ENCODE data around the gene FAM171A2. TPM values are rescaled to one million over a fixed set of nuclear protein-coding genes. Genes with fewer than 3 reads are reported as not detected.

Gene FAM171A2
- total and polyA plus RNA-seq, 2 donors (not counting 1 experiment from before 2014, with no cell fraction given): 0.18 to 0.69 TPM

DNA sequence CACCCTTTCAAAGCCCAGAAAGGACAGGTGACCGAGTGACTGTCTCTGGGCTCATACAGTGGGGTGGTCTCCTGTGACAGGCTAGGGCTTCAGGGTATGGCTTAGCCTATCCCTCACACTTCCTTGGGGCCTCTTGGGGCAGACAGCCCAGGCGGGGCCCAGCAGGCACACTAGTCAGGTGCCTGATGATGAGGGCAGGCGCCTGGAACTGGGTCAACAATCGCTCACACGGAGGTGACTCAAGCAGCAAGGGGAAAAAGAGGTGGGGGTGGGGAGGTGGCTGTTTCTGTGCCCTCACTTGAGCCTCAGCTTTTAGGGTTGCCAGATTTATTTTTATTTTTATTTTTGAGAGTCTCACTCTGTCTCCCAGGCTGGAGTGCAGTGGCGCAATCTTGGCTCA lies 25.0 kb downstream of the FAM171A2 start:
- H3K27ac ChIP-seq (ENCODE audit: low read length in 2 of 2): no peak overlapping the region
- DNase-seq (no peak), ATAC-seq (ENCODE audit: low read depth) (peak; percentile 57)
- H3K36me3 ChIP-seq (replicated peaks in 1 of 2; ENCODE audit: control extremely low read depth in 1 of 2, control insufficient read depth in 1 of 2, extremely low read depth in 1 of 2, insufficient read depth in 2 of 2, low read length in 1 of 2): no peaks in the 10 kb centered on the region
- CTCF ChIA-PET: interaction anchor here (1.0 to 1.5 kb wide), 4 partner anchors 9 to 16 kb away, joined by 4 to 5 read pairs (median 5); no protein-coding TSS in a partner anchor
- no peak overlapping the region for H3K4me2 ChIP-seq (replicated peaks; ENCODE audit: low read depth, low read length, poor library complexity, severe bottlenecking)
- H3K27me3 ChIP-seq (replicated peaks in 1 of 4; ENCODE audit: control extremely low read depth in 1 of 4, control insufficient read depth in 3 of 4, insufficient read depth in 4 of 4, low read length in 3 of 4): no peaks in the 10 kb centered on the region
- peaks cover 4 to 18% of the 10 kb centered on the region in 2 donors for H3K4me1 ChIP-seq (ENCODE audit: control insufficient read depth in 2 of 2, insufficient read depth in 2 of 2, low read length in 2 of 2)
- TF ChIP-seq, protein P1, sequence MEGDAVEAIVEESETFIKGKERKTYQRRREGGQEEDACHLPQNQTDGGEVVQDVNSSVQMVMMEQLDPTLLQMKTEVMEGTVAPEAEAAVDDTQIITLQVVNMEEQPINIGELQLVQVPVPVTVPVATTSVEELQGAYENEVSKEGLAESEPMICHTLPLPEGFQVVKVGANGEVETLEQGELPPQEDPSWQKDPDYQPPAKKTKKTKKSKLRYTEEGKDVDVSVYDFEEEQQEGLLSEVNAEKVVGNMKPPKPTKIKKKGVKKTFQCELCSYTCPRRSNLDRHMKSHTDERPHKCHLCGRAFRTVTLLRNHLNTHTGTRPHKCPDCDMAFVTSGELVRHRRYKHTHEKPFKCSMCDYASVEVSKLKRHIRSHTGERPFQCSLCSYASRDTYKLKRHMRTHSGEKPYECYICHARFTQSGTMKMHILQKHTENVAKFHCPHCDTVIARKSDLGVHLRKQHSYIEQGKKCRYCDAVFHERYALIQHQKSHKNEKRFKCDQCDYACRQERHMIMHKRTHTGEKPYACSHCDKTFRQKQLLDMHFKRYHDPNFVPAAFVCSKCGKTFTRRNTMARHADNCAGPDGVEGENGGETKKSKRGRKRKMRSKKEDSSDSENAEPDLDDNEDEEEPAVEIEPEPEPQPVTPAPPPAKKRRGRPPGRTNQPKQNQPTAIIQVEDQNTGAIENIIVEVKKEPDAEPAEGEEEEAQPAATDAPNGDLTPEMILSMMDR (IDR thresholded peaks at IDR 0.05): no peak
- Mint-ChIP-seq H3K4me3 (no peak overlapping the region), H3K27me3 (no peaks in the 10 kb centered on the region), H3K4me1 (peaks cover 12% of the 10 kb centered on the region), H3K27ac (peak overlapping the region; percentile 75), H3K9me3 (ENCODE audit: insufficient read depth) (no peaks in the 10 kb centered on the region)
- POLR2A ChIA-PET: no interaction called here
- no peak overlapping the region for H2AFZ ChIP-seq (ENCODE audit: insufficient read depth, low read depth, low read length, poor library complexity, severe bottlenecking)
- no peaks in the 10 kb centered on the region for H3K9me3 ChIP-seq (ENCODE audit: control extremely low read depth in 1 of 3, control insufficient read depth in 2 of 3, insufficient read depth in 1 of 3, low read length in 2 of 3)
- intact Hi-C loops (cut with micrococcal nuclease): no loop called here
- H4K20me1 ChIP-seq (ENCODE audit: control insufficient read depth, insufficient read depth, low read length, poor library complexity, severe bottlenecking): no peaks in the 10 kb centered on the region
- 45% methylated on average over 6 of the region's 6 CpGs for WGBS (ENCODE audit: insufficient coverage)
- no peak overlapping the region for H3K4me3 ChIP-seq (ENCODE audit: control extremely low read depth in 1 of 5, extremely low read depth in 1 of 5, insufficient read depth in 1 of 5, low read depth in 2 of 5, low read length in 4 of 5)
- no peak overlapping the region for H3K9ac ChIP-seq (ENCODE audit: low read length)
- H3K79me2 ChIP-seq (ENCODE audit: control insufficient read depth, insufficient read depth, low read length): no peaks in the 10 kb centered on the region

DNA sequence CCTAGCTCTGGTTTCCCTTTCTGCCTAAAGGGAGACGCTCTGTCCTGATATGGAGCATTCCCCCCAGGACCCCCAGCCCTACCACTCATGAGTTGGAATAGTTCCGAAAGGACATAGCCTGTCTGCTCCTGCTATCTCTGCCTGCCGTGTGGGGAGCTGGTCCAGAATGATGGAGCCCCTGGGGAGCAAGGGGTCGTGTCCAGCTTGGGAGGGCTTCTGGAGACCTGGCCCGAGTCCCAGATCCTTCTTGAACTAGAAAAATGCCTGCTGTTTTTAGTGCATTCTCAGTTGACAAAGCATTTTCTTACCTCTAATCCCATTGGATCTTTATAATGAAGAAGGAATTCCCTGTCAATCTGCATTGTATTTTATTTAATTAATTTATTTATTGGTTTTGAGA lies 27.7 kb downstream of the FAM171A2 start:
- Histone ChIP-seq H3K27me3 (replicated peaks in 1 of 4; ENCODE audit: control extremely low read depth in 1 of 4, control insufficient read depth in 3 of 4, insufficient read depth in 4 of 4, low read length in 3 of 4) (no peaks in the 10 kb centered on the region), H4K20me1 (ENCODE audit: control insufficient read depth, insufficient read depth, low read length, poor library complexity, severe bottlenecking) (no peaks in the 10 kb centered on the region), H3K9ac (ENCODE audit: low read length) (no peak overlapping the region), H3K4me2 (replicated peaks; ENCODE audit: low read depth, low read length, poor library complexity, severe bottlenecking) (no peak overlapping the region), H3K36me3 (replicated peaks in 1 of 2; ENCODE audit: control extremely low read depth in 1 of 2, control insufficient read depth in 1 of 2, extremely low read depth in 1 of 2, insufficient read depth in 2 of 2, low read length in 1 of 2) (no peaks in the 10 kb centered on the region), H3K9me3 (ENCODE audit: control extremely low read depth in 1 of 3, control insufficient read depth in 2 of 3, insufficient read depth in 1 of 3, low read length in 2 of 3) (no peaks in the 10 kb centered on the region), H2AFZ (ENCODE audit: insufficient read depth, low read depth, low read length, poor library complexity, severe bottlenecking) (no peak overlapping the region), H3K4me3 (ENCODE audit: control extremely low read depth in 1 of 5, extremely low read depth in 1 of 5, insufficient read depth in 1 of 5, low read depth in 2 of 5, low read length in 4 of 5) (no peak overlapping the region), H3K79me2 (ENCODE audit: control insufficient read depth, insufficient read depth, low read length) (no peaks in the 10 kb centered on the region), H3K27ac (ENCODE audit: low read length in 2 of 2) (no peak overlapping the region), H3K4me1 (ENCODE audit: control insufficient read depth in 2 of 2, insufficient read depth in 2 of 2, low read length in 2 of 2) (peaks cover 4 to 24% of the 10 kb centered on the region in 2 donors)
- ATAC-seq (ENCODE audit: low read depth) (no peak), DNase-seq (no peak)
- H3K9me3 Mint-ChIP-seq (ENCODE audit: insufficient read depth): no peaks in the 10 kb centered on the region
- WGBS (ENCODE audit: insufficient coverage): 74% methylated on average over 4 of the region's 5 CpGs
- H3K4me1 Mint-ChIP-seq: peaks cover 20% of the 10 kb centered on the region
- H3K27me3 Mint-ChIP-seq: no peaks in the 10 kb centered on the region
- no peak overlapping the region for H3K4me3 Mint-ChIP-seq
- ChIA-PET CTCF (interaction anchor here (0.7 to 7.4 kb wide), 4 partner anchors 9 to 220 kb away, joined by 3 to 117 read pairs (median 18); partner anchors contain the start of gene GRN), POLR2A (interaction anchor here (0.9 kb wide), 1 partner anchor 11 kb away, joined by 3 read pairs; no protein-coding TSS in a partner anchor)
- no peak overlapping the region for H3K27ac Mint-ChIP-seq
- TF ChIP-seq, protein P1 (IDR thresholded peaks at IDR 0.05): no peak
- no peak for TF ChIP-seq EZH2 (IDR thresholded peaks at IDR 0.05; ENCODE audit: borderline replicate concordance, insufficient read depth, low read depth, low read length, poor library complexity, severe bottlenecking)
- intact Hi-C loops (cut with micrococcal nuclease): no loop called here
